Activated naive CD8-positive, alpha-beta T cell treated with anti-CD3 and anti-CD28 coated beads, Interleukin-2, amount 10 ng/mL, durations not matched to agents 7 days and 5 days (primary cell): ENCODE measurements around the gene HABP2. TPM values are rescaled to one million over a fixed set of nuclear protein-coding genes. Genes with fewer than 3 reads are reported as not detected.

ENCODE experiments used
- ATAC-seq: fragments of 150-1000 bp; cut with Tn5 transposase; one replicate; pipeline ENCODE4 v1.10.0; 2021; ENCODE audit warnings: low read depth, moderate library complexity
- POLR2A ChIA-PET: fragments of 350-600 bp; sonication (Branson Sonifier 250); formaldehyde crosslinking; loops from one replicate; lab custom pipeline; 2021; ENCODE audit warnings: antibody characterized with exemption; lab: Charles Lee
- DNase-seq: peaks from one replicate; pipeline ENCODE4 v3.0.0; 2021
- H3K27ac Mint-ChIP-seq: one replicate; pipeline ENCODE4 v1.8.0; 2022; ENCODE audit warnings: mild to moderate bottlenecking, mixed read lengths
- H3K27me3 Mint-ChIP-seq: one replicate; pipeline ENCODE4 v1.8.0; 2022; ENCODE audit warnings: mild to moderate bottlenecking, moderate library complexity, mixed read lengths
- H3K36me3 Mint-ChIP-seq: one replicate; pipeline ENCODE4 v1.8.0; 2021; ENCODE audit warnings: mild to moderate bottlenecking, mixed read lengths
- H3K4me1 Mint-ChIP-seq: one replicate; pipeline ENCODE4 v1.8.0; 2021; ENCODE audit warnings: mixed read lengths
- H3K4me3 Mint-ChIP-seq: one replicate; pipeline ENCODE4 v1.8.0; 2022; ENCODE audit warnings: mild to moderate bottlenecking, moderate library complexity, mixed read lengths
- H3K9me3 Mint-ChIP-seq: one replicate; pipeline ENCODE4 v1.8.0; 2021; ENCODE audit warnings: mixed read lengths
- total RNA-seq, 2 experiments: library from RNA; stranded (reverse); gene quantifications; one replicate each; pipeline ENCODE4 v1.2.3, GENCODE V29; 2021

Gene HABP2
- total RNA-seq, 2 experiments from 2014 or later: not detected

DNA sequence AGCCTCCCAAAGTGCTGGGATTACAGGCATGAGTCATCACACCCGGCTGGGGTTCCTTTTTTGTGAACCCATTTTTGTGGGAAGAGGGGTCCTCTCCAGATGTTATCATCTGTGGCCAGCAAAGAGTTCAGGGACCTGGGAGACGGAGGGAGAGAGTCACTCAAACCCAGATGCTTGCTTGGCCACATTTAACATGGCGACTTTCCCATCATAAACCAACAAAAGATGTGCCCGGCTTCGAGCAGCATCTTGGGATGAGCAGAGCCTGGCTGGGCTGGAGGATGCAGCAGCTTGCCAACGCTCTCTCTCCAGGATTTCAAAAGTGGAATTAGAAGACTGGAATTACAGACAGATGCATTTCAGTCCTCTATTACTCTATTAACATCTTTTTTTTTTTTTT, 19.1 kb upstream of the HABP2 start:
- Mint-ChIP-seq H3K4me3 (no peak overlapping the region), H3K4me1 (peaks cover 6% of the 10 kb centered on the region), H3K27ac (no peak overlapping the region), H3K9me3 (no peaks in the 10 kb centered on the region), H3K27me3 (peaks cover 13% of the 10 kb centered on the region), H3K36me3 (no peaks in the 10 kb centered on the region)
- DNase-seq: no peak
- POLR2A ChIA-PET: no interaction called here
- no peak for ATAC-seq

DNA sequence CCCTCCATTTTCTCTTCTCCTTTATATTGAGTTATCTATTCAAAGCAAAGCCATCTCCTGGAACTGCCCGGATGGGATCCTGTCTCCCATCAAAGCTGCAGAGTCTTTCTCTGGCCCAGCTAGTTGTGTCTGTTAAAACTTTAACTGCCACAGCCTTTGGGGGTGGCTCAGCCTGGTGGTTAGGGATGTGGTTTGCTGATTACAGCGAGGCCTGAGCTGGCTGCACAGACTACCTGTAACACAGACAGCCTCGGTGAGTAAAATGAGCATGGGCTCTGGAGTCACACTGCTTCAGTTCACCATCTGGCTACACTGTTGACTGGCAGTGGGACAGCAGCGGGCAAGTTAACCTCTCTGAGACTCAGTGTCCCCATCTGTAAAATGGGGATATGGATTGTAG, 18.4 kb upstream of the HABP2 start:
- peak; percentile 79 for ATAC-seq
- Mint-ChIP-seq H3K4me3 (no peak overlapping the region), H3K27ac (no peak overlapping the region), H3K9me3 (no peaks in the 10 kb centered on the region), H3K4me1 (peaks cover 6% of the 10 kb centered on the region), H3K27me3 (peaks cover 20% of the 10 kb centered on the region), H3K36me3 (no peaks in the 10 kb centered on the region)
- no peak for DNase-seq
- POLR2A ChIA-PET: no interaction called here

GRCh38 chr10:113537672-113538071, 15.2 kb upstream of the HABP2 start:
- ATAC-seq: no peak
- no peak for DNase-seq
- H3K4me3 Mint-ChIP-seq: no peak overlapping the region
- H3K4me1 Mint-ChIP-seq: peaks cover 6% of the 10 kb centered on the region
- no peak overlapping the region for H3K27ac Mint-ChIP-seq
- POLR2A ChIA-PET: no interaction called here
- peaks cover 23% of the 10 kb centered on the region for H3K27me3 Mint-ChIP-seq
- H3K9me3 Mint-ChIP-seq: no peaks in the 10 kb centered on the region
- no peaks in the 10 kb centered on the region for H3K36me3 Mint-ChIP-seq

GRCh38 chr10:113538151-113538550, 14.7 kb upstream of the HABP2 start:
- POLR2A ChIA-PET: no interaction called here
- Mint-ChIP-seq H3K27me3 (peaks cover 23% of the 10 kb centered on the region), H3K4me1 (peaks cover 6% of the 10 kb centered on the region), H3K9me3 (no peaks in the 10 kb centered on the region), H3K4me3 (no peak overlapping the region), H3K27ac (no peak overlapping the region), H3K36me3 (no peaks in the 10 kb centered on the region)
- no peak for DNase-seq
- ATAC-seq: no peak

- H3K36me3 Mint-ChIP-seq: no peaks in the 10 kb centered on the region
- DNase-seq (no peak), ATAC-seq (no peak)
- no peak overlapping the region for H3K4me3 Mint-ChIP-seq
- no peaks in the 10 kb centered on the region for H3K9me3 Mint-ChIP-seq
- POLR2A ChIA-PET: no interaction called here
- no peaks in the 10 kb centered on the region for H3K4me1 Mint-ChIP-seq
- H3K27me3 Mint-ChIP-seq: peaks cover 19% of the 10 kb centered on the region
- no peak overlapping the region for H3K27ac Mint-ChIP-seq
These were observed 13.1 kb upstream of the HABP2 start for GRCh38 chr10:113539789-113540188.

- H3K36me3 Mint-ChIP-seq: no peaks in the 10 kb centered on the region
- peaks cover 19% of the 10 kb centered on the region for H3K27me3 Mint-ChIP-seq
- H3K27ac Mint-ChIP-seq: no peak overlapping the region
- DNase-seq (no peak), ATAC-seq (no peak)
- H3K9me3 Mint-ChIP-seq: no peaks in the 10 kb centered on the region
- POLR2A ChIA-PET: no interaction called here
- no peak overlapping the region for H3K4me3 Mint-ChIP-seq
- no peaks in the 10 kb centered on the region for H3K4me1 Mint-ChIP-seq
These were observed 11.9 kb upstream of the HABP2 start for GRCh38 chr10:113540845-113541548.

- no peak for ATAC-seq
- Mint-ChIP-seq H3K27ac (no peak overlapping the region), H3K36me3 (no peaks in the 10 kb centered on the region), H3K9me3 (no peaks in the 10 kb centered on the region), H3K4me3 (no peak overlapping the region), H3K4me1 (no peaks in the 10 kb centered on the region), H3K27me3 (peaks cover 19% of the 10 kb centered on the region)
- POLR2A ChIA-PET: no interaction called here
- no peak for DNase-seq
These were observed 11.3 kb upstream of the HABP2 start for GRCh38 chr10:113541549-113541927.

- Mint-ChIP-seq H3K36me3 (no peaks in the 10 kb centered on the region), H3K4me3 (no peak overlapping the region), H3K27me3 (peaks cover 15% of the 10 kb centered on the region), H3K4me1 (no peaks in the 10 kb centered on the region), H3K27ac (no peak overlapping the region), H3K9me3 (no peaks in the 10 kb centered on the region)
- POLR2A ChIA-PET: no interaction called here
- ATAC-seq: no peak
- DNase-seq: no peak
These were observed 9.5 kb upstream of the HABP2 start for GRCh38 chr10:113543107-113543955.

DNA sequence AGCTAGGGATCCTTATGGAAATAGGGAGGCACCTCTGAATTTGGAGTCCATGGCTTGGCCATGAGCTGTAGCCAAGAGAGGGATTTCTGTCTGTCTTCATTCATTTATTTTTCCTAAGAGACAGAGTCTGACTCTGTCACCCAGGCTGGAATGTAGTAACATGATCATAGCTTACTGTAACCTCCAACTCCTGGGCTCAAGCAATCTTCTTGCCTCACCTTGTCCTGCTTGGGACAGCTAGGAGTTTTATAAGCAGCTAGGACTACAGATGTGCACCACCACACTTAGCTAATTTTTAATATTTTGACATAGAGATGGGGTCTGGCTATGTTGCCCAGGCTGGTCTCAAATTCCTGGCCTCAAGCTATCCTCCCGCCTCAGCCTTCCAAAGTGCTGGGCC, 8.5 kb upstream of the HABP2 start:
- H3K36me3 Mint-ChIP-seq: no peaks in the 10 kb centered on the region
- POLR2A ChIA-PET: no interaction called here
- H3K4me3 Mint-ChIP-seq: no peak overlapping the region
- no peaks in the 10 kb centered on the region for H3K9me3 Mint-ChIP-seq
- ATAC-seq: no peak
- H3K27ac Mint-ChIP-seq: no peak overlapping the region
- H3K4me1 Mint-ChIP-seq: no peaks in the 10 kb centered on the region
- no peak for DNase-seq
- peaks cover 12% of the 10 kb centered on the region for H3K27me3 Mint-ChIP-seq

GRCh38 chr10:113547426-113547825, 5.4 kb upstream of the HABP2 start:
- peaks cover 3% of the 10 kb centered on the region for H3K27me3 Mint-ChIP-seq
- H3K36me3 Mint-ChIP-seq: no peaks in the 10 kb centered on the region
- H3K4me1 Mint-ChIP-seq: peaks cover 5% of the 10 kb centered on the region
- no peak overlapping the region for H3K27ac Mint-ChIP-seq
- H3K9me3 Mint-ChIP-seq: no peaks in the 10 kb centered on the region
- H3K4me3 Mint-ChIP-seq: no peak overlapping the region
- no peak for ATAC-seq
- no peak for DNase-seq
- POLR2A ChIA-PET: no interaction called here

DNA sequence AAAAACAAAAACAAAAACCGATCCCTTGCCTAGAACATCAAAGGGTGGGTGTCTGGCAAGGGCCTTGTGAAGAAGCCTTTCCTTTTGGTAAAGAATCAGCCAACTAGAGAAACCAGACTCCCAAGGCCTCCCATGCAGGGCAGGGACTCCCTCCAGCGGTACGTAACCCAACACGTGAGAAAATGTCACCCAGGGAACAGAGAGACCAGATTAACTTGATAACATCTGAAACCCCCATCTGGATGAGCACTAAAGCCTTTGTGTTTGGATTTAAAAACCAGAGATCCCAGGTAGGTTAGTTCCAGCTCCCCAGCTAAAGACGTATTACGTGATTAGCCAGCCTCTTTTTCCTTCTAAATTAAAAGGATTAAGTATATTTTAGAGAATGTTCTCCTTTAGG, 3.0 kb upstream of the HABP2 start:
- H3K9me3 Mint-ChIP-seq: no peaks in the 10 kb centered on the region
- no peak for DNase-seq
- no peak overlapping the region for H3K27ac Mint-ChIP-seq
- no peak for ATAC-seq
- no peaks in the 10 kb centered on the region for H3K36me3 Mint-ChIP-seq
- POLR2A ChIA-PET: no interaction called here
- H3K4me1 Mint-ChIP-seq: peaks cover 5% of the 10 kb centered on the region
- H3K27me3 Mint-ChIP-seq: peaks cover 10% of the 10 kb centered on the region
- H3K4me3 Mint-ChIP-seq: no peak overlapping the region

DNA sequence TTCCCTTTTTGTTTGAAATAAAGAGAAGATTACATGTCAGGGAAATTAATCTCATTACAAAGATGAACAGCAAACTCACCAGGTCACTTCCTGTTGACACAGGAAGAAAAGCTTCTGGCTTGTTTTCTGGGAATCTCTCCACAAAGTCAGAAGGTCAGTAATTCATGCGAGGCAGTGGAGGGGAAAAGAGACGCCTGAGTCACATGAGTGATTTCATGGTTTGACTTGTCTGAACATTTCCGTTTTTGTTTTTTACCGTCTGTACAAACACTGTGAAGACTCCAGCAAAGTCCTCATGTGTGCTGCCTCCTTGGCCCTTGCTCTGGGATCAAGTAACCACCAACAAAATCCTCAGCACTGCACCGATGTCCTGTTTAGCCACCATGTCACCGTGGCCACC, 2.5 kb upstream of the HABP2 start:
- Mint-ChIP-seq H3K36me3 (no peaks in the 10 kb centered on the region), H3K4me1 (peaks cover 5% of the 10 kb centered on the region), H3K4me3 (no peak overlapping the region), H3K9me3 (no peaks in the 10 kb centered on the region), H3K27me3 (peaks cover 10% of the 10 kb centered on the region), H3K27ac (no peak overlapping the region)
- ATAC-seq (no peak), DNase-seq (no peak)
- POLR2A ChIA-PET: no interaction called here

DNA sequence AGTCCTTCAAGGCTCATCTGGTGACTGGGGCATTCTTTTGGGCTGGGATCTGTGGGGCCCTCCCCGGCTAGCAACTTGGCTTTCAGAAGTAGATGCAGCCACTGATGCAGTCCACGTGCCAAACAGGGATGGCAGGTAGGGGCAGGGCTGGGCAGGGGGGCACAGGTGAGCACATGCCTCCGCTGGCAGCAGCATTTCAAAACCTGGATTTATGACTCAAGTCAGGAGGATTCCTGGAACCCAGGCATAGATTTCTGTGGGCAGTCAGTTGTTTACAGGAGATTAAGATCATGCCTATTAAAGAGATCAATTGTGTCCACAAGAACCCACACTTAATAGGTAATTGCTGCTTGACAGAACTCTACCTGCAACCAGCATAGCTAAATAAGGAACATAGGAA, 839 bp upstream of the HABP2 start:
- H3K4me3 Mint-ChIP-seq: no peak overlapping the region
- ATAC-seq (no peak), DNase-seq (no peak)
- H3K4me1 Mint-ChIP-seq: peaks cover 5% of the 10 kb centered on the region
- POLR2A ChIA-PET: no interaction called here
- peaks cover 19% of the 10 kb centered on the region for H3K27me3 Mint-ChIP-seq
- no peaks in the 10 kb centered on the region for H3K9me3 Mint-ChIP-seq
- H3K27ac Mint-ChIP-seq: no peak overlapping the region
- no peaks in the 10 kb centered on the region for H3K36me3 Mint-ChIP-seq

DNA sequence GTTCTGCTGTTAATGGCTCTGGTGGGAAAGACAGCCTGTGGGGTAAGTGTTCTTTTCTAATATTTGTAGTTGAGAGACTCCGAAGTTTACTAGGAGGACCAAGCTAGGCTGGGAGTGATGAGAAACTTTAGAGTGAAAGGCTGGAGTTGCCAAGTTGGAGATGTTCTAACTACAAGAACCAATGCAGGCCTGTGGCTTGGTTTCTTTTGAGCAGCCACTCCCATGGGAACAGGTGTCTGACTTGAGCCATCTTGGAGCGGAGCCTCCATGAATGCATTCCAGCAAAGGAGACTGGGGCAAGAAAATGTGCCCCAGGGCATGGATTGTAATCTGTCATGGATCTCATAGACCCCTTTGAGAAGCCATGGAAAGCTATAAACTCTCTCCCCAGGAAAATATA, 296 bp downstream of the HABP2 start:
- POLR2A ChIA-PET: no interaction called here
- H3K27me3 Mint-ChIP-seq: peaks cover 29% of the 10 kb centered on the region
- no peak overlapping the region for H3K4me3 Mint-ChIP-seq
- H3K27ac Mint-ChIP-seq: no peak overlapping the region
- peaks cover 13% of the 10 kb centered on the region for H3K4me1 Mint-ChIP-seq
- DNase-seq (no peak), ATAC-seq (no peak)
- no peaks in the 10 kb centered on the region for H3K9me3 Mint-ChIP-seq
- H3K36me3 Mint-ChIP-seq: no peaks in the 10 kb centered on the region
